Activated gamma-delta T cell treated with anti-CD3 and anti-CD28 coated beads, Interleukin-2, amount 50 U/mL, for 16 hours (primary cell): ENCODE results near the gene PFKL.

Source experiments
- DNase-seq: peaks from one replicate; pipeline ENCODE4 v3.0.0-alpha.2; 2020; ENCODE audit warnings: low read depth

PFKL gene

DNA sequence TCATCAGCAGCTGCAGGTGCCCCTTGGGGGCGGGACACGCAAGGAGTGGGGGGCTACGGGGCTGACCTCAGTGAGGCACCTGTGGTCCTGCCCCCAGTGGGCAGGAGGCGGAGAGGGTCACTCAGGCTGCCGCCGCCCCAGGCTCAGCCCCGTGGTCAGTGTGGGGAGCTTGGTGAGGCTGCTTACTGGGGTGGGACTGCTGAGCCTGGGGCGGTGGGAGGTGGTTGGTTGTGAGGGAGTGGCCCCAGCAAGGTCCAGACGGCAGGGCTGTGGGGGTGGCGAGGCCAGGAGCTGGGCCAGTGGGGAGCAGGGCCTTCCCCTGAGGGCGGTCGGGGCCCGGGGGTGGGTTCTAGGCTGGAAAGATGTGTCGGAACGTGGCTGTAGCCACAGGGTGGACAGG is 14.3 kb downstream of the PFKL start:
- DNase-seq: no peak

DNA sequence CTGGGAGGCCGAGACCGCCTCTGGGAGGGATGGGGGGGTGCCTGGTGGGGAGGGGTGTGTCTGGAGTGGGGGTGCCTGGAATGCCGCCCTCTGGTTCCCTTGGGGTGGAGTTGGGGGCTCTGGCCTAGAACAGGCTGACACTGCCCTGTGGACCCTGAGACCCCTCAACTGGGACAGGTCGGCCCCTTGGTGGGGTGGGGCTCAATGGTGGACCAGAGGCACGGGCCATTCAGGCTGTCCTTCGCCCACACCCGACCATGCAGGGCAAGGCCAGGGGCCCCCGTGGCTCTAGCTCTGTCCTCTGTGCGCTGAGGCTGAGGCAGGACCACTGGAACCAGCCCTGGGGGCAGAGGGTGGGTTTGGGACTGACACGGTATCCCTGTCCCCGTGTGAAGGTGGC is 14.7 kb downstream of the PFKL start:
- DNase-seq: no peak

DNA sequence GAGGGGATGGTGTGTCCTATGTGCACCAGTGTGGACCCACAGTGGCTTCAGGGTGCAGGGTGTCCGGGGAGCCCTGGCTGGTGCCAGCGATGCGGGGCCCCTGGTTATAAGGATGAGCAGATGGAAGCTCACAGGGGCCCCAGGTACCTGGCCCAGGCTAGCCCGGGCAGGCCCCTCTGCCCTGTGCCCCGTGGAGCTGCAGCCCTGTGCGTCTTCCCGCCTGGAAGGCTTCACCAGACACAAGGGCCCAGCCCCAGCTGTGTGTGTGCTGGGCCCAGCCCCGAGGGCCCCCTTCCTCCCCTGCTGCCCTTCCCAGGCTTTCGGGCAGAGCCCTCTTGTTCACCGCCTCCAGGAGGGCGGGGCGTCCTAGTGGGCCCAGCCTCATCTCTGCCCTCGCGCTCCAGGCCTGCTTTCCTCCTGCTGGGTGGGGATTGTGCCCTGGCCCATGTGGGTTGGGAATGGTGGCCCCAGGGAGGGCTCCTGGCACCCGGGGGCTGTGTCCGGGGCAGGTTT is 15.9 kb downstream of the PFKL start:
- no peak for DNase-seq

DNA sequence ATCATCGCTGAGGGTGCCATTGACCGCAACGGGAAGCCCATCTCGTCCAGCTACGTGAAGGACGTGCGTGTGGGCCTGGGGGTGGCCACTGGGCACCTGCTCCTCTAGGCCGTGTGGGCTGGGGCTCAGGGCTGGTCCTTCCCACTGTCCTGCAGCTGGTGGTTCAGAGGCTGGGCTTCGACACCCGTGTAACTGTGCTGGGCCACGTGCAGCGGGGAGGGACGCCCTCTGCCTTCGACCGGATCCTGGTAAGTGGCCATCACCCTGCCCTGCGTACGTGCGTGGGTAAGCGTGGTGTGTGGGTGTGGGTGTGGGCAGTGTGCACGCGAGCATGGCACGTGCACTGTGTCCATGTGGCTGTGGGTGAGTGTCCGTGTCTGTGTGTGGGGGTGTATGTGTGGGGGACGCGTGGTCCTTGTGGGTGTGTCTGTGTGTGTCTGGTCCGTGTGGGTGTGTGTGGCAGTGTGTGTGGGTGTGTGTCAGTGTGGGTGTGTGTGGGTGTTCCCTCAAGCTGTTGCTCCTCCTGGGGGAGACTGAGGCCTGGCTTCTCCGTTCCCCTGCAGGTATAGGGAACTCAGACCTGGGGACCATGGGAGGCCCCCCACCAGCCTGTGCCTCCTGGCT is 16.5 kb downstream of the PFKL start:
- no peak for DNase-seq

DNA sequence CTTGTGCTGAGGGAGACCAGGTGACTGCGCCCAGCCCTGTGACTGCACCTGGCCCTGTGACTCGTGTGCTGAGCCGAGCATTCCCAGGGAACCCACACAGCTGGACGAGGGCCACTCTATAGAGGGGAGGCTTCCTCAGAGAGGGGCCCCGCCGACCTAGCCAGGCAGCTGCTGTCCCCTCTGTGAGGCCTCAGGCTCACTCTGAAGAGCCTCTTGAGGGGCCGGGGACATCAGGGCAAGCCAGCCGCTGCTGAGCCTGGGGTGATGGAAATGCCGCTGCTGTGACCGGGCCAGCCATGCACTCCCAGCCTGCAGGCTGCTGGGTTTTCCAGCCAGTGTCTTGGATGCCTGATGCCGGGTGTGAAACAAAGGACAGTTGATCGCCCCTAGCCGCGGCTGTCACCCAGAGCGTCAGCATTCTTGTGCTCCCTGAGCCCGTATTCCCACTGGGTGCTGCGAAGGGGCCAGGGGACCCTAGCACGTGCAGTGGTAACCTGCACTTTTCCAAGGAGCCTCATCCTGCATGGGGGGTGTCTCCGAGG is 17.5 kb downstream of the PFKL start:
- no peak for DNase-seq

DNA sequence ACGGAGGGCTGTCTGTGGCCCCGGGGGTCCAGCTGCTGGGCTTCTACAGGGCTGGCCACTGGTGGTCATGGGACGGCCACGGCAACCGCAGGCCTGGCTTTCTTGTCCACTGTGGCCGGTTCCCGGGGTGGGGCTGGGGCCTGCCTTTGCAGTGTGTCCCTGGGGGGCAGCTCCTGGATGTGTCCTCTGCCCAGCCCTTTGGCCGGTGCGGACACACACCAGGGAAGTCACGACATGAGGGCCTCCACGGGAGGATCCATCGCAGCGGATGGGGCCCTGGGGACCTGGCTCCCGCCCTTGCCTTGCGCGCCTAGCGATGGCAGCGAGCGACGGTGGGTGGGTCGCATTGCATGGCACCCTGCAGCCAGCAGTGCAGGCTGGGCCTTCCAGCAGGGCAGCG is 18.0 kb downstream of the PFKL start:
- no peak for DNase-seq

DNA sequence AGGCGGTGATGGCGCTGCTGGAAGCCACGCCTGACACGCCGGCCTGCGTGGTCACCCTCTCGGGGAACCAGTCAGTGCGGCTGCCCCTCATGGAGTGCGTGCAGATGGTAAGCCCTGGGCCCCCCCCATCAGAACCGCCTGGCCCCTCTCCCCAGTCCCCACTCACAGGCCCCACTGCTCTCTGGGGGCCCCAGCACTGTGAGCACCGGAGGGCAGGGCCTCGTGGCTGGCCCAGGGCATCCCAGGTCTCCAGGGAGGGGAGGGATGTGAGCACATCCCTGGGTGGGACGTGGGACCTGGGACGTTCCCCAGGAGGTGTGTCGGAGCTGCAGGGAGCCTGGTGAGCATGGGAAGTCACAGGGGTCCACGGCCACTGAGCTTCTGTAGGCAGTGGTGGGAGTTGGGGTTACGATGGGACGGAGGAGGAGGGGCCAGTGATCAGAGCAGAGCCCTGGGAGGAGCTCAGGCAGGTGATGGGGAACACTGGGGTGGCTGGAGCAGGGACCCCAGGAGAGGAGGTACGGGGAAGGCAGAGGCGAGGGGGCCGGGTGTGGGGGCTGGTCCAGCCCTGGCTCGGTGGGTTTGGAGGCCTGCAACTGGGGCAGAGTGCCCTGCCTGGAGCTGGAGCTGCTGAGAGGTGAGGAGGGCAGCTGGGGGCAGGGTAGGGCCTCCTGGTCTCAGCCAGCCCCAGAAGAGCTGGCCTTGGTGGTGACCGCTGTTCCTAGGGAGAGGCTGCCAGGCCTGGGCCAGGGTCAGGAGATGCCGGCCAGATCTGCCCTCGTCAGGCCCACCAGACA is 18.8 kb downstream of the PFKL start:
- no peak for DNase-seq

DNA sequence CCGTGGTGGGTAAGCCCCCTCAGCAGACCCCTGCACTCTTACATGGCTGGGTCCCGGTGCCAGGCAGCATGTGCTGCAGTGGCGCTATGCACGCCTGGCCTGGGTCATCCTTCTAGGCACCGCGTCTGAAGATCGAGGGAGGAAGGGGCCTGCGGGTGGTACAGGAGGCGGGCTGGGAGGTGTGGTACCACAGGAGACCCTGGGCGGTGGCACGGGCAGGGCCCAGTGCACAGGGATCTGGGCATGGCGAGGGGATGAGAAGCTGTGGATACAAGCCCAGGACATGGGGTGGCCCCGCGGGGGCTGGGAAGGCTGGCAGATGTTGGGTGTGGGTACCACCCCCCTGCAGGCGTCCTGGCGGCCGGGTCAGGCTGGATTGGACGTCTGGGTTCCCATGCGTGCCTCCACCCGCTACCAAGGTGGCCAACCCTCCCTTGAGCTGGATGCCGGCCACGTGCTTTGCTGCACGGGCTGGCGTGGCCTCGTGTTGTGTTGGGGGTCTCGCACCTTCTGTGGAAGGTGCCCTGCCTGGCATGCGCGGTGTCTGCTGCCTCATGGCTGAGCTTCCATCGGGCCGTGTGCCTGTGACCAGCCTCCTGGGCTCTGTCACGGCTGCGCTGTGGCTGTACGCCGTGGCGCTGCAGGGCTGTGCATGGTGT is 19.7 kb downstream of the PFKL start:
- no peak for DNase-seq

DNA sequence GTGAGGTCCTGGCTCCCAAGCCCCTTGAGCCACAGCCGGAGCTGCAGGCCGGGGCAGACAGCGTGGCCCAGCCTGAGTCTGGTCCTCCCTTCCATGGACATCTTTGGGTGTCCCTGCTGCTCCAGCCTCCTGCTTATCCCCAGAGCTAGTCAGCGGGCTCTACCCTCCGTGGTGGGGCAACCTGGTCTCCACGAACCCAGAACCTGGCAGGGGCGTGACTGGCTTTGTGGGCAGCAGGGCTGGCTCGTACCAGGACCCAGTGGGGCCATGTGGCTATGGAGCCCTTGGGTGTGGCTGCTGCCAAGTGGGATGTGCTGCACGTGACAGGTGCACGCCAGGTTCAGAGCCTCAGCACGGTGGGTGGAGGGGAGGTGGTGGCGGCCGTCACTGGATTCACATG is 21.0 kb downstream of the PFKL start:
- no peak for DNase-seq

DNA sequence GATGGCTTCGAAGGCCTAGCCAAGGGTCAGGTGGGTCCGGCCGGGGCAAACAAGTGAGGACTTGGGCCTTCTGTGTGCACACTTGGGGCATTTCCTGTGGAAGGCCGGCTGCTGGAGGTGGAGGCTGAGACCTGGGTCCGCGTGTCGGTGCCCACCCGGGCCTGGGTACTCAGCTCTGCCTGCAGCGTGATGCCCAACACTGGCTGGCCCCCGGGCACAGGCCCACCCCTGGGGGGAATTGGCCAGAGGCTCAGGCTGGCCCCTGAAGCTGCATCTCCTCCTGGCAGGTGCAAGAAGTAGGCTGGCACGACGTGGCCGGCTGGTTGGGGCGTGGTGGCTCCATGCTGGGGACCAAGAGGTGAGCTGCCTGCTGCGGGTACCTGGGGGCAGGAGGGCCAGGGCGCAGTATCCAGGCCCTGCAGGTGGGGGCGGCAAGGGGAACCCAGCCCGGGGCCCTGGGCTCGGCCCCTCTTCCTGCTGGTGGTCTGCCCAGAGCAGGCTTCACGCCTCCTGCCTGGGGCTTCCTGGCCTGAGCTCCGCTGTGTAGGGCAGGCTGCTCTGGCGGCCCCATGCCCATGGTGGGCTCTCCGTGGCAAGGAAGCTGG is 22.1 kb downstream of the PFKL start:
- DNase-seq: no peak

DNA sequence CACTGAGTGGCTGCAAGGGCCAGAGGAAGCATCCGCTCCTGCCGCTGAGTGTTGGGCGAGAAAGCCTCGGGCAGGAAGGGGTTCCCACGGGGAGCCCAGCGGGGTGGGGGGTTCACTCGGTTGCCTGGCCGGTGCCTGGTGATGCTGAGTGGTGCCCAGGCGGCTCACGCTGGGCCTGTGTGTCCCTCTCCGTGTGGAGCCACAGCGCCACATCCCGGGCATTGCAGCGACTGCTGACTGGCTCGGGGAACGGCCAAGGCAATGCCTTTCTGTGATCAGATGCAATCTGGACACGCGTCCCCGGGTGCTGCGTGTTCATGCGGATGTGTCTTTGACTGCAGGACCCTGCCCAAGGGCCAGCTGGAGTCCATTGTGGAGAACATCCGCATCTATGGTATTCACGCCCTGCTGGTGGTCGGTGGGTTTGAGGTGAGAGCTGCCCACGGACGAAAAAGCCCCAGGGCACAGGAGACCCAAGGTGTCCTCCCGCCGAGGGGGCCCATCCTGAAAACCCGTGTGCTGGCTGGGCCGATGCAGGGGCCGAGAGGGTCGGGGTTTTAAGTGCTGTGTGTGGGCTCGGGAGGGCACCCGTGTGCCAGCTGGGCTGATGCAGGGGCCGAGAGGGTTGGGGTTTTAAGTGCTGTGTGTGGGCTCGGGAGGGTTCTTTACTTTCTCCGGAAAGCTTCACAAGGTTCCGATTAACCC is 22.9 kb downstream of the PFKL start:
- DNase-seq: no peak

DNA sequence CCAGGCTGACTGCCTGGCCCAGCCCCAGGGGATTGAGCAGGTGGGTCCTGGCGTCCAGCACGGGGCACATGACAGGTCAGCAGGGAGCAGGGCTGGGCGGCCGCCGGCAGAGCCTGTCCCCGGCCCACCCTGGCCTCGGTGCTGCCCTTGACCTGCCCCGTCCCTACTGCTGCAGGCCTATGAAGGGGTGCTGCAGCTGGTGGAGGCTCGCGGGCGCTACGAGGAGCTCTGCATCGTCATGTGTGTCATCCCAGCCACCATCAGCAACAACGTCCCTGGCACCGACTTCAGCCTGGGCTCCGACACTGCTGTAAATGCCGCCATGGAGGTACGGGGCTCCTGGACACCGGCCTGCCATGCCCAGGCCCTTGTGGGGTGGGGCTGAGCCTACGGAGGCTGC is 23.7 kb downstream of the PFKL start:
- no peak for DNase-seq

DNA sequence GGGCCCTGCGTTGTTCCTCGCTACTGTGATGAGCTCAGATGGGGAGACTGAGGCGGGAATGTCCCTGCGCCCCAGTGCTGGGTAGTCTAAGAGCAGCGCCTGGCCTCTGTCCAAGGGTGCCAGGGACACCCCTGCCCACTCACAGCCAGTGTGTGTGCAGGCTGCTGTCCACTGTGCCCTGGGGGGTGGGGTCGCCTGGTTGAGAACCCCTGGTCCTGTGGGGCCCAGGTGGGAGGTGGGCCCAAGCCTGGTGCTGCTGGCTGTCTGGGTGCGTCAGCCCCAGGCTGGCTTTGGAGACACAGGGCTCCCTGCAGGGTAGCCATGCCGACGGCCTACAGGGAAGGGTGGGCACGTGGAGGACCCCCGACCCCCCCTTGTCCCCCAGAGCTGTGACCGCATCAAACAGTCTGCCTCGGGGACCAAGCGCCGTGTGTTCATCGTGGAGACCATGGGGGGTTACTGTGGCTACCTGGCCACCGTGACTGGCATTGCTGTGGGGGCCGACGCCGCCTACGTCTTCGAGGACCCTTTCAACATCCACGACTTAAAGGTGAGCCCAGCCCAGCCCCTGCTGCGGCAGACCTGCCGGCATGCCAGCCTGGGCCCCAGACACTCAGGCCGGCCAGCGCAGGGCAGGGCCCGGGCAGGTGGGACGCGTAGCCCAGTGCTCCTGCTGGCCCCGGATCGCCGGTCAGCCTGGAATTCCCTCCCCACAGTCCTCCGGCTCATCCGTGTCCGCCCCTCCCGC is 24.4 kb downstream of the PFKL start:
- DNase-seq: no peak

DNA sequence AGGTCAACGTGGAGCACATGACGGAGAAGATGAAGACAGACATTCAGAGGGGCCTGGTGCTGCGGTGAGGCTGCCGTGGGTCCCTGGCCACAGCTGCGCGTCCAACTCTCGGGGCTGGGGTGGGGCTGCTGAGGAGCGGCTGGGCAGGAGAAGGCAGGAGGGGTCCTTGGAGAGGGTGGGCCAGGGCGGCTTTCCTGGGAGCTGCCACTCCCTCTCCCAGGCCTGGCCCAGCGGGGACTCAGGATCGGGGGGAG is 24.9 kb downstream of the PFKL start:
- DNase-seq: no peak

DNA sequence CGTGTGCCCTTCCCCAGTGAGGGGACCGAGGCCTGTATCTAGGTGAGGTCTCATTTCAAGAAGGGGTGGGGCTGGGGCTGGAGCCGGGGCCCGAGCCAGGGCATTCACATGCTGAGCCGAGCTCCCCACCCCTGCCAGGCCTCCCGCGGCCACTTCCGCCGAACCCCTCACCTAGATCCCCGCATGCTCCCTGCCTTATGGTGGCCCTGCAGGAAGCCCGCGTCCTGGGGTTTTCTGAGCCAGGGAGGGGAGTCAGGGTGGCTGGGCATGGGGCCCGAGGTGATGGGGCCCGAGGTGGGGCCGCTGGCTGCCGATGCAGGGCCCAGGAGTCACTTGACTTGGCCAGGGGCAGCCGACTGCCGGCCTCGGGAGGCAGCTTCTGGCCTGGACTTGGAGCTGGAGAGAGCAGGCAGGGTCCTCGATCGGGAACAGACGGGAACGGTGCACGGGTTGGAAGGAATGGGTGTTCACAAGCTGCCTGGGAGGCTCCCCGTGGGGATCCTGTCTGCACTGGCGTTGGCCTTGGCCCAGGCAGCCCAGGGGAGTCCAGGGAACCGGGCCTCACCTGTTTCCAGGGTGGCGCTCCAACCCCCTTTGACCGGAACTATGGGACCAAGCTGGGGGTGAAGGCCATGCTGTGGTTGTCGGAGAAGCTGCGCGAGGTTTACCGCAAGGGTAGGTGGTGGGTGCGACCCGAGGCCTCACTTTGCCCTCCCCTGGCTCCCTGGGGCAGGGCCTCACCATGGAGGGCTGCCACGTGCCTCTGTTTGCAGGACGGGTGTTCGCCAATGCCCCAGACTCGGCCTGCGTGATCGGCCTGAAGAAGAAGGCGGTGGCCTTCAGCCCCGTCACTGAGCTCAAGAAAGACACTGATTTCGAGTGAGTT is 25.8 kb downstream of the PFKL start:
- DNase-seq: no peak

DNA sequence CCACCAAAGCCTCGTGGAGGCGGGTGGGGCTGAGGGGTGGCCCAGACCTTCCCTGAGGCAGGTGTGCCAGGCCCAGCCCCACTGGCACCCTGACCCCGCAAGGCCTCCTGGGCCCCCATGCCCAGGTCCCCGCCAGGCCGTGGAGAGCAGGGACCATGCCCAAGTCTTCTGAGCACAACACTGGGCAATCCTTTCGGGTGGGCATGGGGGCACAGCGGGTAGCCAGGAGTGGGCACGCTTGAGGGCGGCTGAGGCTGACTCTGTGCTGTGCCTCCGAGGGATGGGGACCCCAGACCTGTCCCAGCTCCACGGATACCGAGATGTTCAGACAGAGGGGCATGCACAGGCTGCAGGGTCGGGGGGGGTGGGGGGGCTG is 26.4 kb downstream of the PFKL start:
- DNase-seq: no peak

DNA sequence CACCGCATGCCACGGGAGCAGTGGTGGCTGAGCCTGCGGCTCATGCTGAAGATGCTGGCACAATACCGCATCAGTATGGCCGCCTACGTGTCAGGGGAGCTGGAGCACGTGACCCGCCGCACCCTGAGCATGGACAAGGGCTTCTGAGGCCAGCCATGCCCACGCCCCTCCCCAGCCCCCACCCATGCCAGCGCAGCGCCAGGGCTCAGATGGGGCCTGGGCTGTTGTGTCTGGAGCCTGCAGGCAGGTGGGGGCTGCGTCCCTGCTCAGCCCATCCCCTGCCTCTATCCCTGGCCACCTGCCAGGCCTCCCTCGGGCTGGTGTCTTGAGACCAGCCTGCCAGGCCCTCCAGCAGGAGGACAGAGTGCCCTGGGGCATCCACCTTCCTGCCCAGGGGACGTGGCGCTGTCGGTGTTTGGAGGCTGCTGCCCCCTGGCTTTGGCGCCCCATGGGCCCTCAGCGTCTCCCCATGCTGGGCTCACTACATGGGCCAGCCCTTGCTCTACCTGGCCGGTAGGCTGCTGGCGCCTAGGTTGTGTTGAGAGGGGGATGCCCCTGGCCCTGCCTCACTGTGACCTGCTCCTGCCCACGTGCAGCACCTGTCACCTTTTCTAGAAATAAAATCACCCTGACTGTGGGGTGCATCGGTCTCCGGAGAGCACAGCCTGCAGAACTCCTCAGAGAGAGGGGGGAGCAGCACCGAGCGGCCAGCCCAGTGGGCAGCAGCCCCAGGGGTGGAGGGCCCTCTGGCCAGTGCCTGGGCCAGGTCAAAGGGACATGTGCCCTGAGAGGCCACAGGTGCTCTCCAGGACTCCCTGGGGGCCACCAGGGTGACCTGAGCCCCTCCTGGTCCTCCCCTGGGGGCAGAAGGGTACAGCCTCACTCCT is 27.1 kb downstream of the PFKL start:
- DNase-seq: no peak

DNA sequence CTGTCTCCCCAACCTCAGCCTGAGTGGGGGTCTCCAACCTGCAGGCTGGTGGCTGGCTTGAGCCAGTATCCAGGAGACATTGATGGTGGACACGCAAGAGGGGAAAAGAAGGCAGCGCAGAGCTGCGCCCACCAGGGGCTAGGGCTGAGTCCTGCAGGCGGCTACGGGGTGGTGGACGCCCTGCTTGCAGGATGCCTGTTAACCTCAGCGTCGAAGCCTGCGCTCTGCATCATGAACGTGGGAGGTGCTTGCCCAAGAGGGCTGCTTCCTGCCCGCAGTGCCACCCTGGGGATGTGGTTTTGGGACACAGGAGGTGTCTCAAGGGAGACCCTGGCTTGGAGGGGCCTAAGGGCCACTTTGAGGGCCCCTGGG is 27.7 kb downstream of the PFKL start:
- no peak for DNase-seq

DNA sequence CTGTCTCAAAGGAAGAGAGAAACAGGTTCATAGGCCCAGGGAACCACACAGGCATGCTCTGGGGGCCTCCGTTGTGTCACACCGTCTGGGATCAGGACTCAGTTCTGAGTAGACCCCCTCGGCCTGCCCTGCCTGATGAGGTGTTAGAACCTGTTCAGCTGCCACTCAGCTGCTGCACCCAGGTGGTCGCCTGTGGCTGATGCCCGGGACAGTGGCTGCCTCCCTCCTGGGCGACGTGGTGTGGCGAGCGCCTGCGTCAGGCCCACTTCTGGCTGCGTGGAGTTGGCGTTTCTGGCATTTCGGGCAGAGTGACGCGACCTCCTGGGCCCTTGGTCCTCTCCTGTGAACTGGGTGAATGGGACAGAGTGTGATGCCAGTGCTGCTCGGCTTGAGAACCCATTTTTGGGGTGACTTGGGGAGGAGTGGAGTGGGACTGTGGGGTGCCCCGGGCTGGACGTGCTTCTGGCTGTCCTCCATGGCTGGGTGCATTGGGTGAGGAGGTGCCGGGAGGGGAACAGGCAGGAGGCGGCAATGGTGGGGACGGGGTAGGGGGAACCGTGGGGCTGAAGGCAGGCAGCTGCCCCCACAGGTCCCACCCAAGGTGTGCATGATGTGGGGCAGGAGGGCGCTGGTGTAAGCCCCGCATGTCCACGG is 28.5 kb downstream of the PFKL start:
- no peak for DNase-seq
